Measurements from ENCODE around the gene ERICH3.
A peak's percentile ranks its signal among the peaks of the same experiment; 100 is the strongest.

The ERICH3 gene

DNA sequence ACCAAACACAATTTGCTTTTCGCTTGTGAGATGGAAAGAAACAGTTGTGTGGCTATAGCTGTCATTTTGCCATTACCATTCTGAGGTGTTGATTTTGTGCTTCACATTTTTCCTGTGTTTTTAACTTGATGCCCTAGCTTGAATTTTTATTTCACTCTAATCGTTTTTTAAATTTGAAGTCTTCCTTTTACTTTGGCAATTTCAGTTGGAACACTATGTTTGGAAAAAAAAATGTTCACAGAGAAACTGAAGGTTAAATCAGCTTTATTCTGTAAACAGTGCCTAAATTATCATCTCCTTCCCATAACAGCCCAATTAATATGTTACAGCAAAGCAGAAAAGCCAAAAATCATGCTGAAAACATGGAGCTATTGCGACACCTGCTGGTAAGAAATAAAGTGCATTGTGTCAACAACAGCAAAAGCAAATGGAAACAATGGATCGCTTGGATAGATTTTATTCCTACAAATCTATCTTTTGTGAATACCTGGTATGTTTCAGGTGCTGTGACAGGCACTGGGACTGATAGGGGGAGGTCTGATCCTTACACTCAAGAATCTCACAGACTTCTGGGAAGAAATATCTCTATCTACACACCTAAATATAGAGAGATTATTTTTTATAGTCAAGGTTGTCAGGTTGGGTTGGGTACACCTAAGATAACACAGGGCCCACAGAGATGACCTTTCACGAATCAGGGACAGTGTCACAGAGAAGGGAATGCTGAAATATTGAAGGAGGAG, 16.2 kb upstream of the ERICH3 start:
- no peaks in the 10 kb centered on the region for H3K36me3 ChIP-seq (ENCODE audit: low read depth)
- DNase-seq (ENCODE audit: low spot score) (no peak), ATAC-seq (ENCODE audit: low read depth) (0 out of 3 replicates have a peak, but pooled peaks have one; percentile 35)
- peaks cover 13% of the 10 kb centered on the region for H3K4me1 ChIP-seq (ENCODE audit: insufficient read depth, poor library complexity, severe bottlenecking)
- H3K4me3 ChIP-seq (ENCODE audit: severe bottlenecking), result no peak overlapping the region
- no peaks in the 10 kb centered on the region for H3K9me3 ChIP-seq (ENCODE audit: severe bottlenecking)
- no peak overlapping the region for H3K27ac ChIP-seq (ENCODE audit: poor library complexity, severe bottlenecking)
- TF ChIP-seq, protein P1, sequence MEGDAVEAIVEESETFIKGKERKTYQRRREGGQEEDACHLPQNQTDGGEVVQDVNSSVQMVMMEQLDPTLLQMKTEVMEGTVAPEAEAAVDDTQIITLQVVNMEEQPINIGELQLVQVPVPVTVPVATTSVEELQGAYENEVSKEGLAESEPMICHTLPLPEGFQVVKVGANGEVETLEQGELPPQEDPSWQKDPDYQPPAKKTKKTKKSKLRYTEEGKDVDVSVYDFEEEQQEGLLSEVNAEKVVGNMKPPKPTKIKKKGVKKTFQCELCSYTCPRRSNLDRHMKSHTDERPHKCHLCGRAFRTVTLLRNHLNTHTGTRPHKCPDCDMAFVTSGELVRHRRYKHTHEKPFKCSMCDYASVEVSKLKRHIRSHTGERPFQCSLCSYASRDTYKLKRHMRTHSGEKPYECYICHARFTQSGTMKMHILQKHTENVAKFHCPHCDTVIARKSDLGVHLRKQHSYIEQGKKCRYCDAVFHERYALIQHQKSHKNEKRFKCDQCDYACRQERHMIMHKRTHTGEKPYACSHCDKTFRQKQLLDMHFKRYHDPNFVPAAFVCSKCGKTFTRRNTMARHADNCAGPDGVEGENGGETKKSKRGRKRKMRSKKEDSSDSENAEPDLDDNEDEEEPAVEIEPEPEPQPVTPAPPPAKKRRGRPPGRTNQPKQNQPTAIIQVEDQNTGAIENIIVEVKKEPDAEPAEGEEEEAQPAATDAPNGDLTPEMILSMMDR (IDR thresholded peaks at IDR 0.05; ENCODE audit: poor library complexity, severe bottlenecking), result peak; percentile 89
- H3K27me3 ChIP-seq (ENCODE audit: insufficient read depth, poor library complexity, severe bottlenecking), result no peaks in the 10 kb centered on the region

DNA sequence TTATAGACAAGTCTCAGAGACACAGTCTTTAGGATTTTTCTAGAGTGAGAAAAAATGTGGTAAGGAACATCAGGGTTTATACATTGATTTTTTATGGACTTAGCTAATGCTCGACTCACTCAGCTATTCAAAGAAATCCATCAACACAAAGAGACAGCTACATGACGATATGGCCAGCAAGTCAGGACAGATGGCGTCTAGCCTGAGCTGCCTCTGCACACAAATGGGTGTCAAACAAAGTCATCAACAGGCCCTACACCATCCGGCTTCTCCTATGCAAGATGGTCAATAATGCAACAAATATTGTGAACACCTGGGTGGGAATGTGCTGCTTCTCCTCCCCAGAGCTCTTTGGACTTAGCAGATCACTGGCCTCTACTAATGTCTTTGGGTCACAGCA, 13.3 kb upstream of the ERICH3 start:
- ATAC-seq (ENCODE audit: low read depth) (no peak), DNase-seq (ENCODE audit: low spot score) (no peak)
- Histone ChIP-seq H3K36me3 (ENCODE audit: low read depth) (no peaks in the 10 kb centered on the region), H3K27me3 (ENCODE audit: insufficient read depth, poor library complexity, severe bottlenecking) (no peaks in the 10 kb centered on the region), H3K4me3 (ENCODE audit: severe bottlenecking) (no peak overlapping the region), H3K4me1 (ENCODE audit: insufficient read depth, poor library complexity, severe bottlenecking) (peaks cover 3% of the 10 kb centered on the region), H3K9me3 (ENCODE audit: severe bottlenecking) (no peaks in the 10 kb centered on the region), H3K27ac (ENCODE audit: poor library complexity, severe bottlenecking) (no peak overlapping the region)
- TF ChIP-seq, protein P1 (IDR thresholded peaks at IDR 0.05; ENCODE audit: poor library complexity, severe bottlenecking), result no peak

DNA sequence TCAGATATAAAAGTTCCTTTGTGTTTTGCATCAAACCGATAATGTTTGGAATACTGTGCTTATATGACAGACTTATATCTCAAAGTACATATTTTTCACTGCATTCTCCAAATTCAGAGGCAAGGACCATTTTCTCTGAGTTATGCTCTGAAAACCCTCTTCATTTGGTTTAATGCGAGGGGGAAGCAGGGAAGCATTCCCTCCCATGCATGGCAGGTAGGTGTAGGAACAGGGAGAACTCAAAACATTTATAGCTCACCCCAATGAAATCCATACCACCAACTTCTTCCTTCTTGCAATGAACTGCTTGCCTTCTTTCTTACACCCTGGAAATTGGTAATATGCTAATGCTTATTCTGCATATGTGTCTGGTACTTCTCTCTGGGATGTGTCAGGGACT, 10.7 kb upstream of the ERICH3 start:
- Histone ChIP-seq H3K36me3 (ENCODE audit: low read depth) (no peaks in the 10 kb centered on the region), H3K27ac (ENCODE audit: poor library complexity, severe bottlenecking) (no peak overlapping the region), H3K4me3 (ENCODE audit: severe bottlenecking) (no peak overlapping the region), H3K27me3 (ENCODE audit: insufficient read depth, poor library complexity, severe bottlenecking) (peaks cover 6% of the 10 kb centered on the region), H3K9me3 (ENCODE audit: severe bottlenecking) (no peaks in the 10 kb centered on the region), H3K4me1 (ENCODE audit: insufficient read depth, poor library complexity, severe bottlenecking) (no peaks in the 10 kb centered on the region)
- ATAC-seq (ENCODE audit: low read depth), result no peak
- no peak for DNase-seq (ENCODE audit: low spot score)
- TF ChIP-seq, protein P1 (IDR thresholded peaks at IDR 0.05; ENCODE audit: poor library complexity, severe bottlenecking), result no peak

DNA sequence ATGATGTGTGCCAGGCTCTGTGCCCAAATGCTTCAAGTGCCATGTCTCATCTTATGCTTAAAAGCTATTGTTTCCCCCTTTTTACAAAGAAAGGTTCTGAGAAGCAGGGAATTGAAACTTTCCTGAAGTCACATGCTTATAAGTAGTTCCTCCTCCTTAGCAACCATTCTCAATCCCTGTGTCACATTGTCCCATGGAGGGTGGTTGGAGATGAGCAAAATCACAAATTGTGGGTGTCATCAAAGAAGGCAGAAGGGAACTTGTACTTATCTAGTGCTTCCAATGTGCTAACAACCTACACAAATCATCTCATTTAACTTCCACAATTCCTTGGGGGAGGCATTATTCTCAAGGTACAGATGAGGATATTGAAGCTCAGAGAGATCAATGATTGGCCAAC, 10.1 kb upstream of the ERICH3 start:
- DNase-seq (ENCODE audit: low spot score) (no peak), ATAC-seq (ENCODE audit: low read depth) (no peak)
- H3K9me3 ChIP-seq (ENCODE audit: severe bottlenecking), result no peaks in the 10 kb centered on the region
- H3K27ac ChIP-seq (ENCODE audit: poor library complexity, severe bottlenecking), result no peak overlapping the region
- TF ChIP-seq, protein P1 (IDR thresholded peaks at IDR 0.05; ENCODE audit: poor library complexity, severe bottlenecking), result no peak
- H3K27me3 ChIP-seq (ENCODE audit: insufficient read depth, poor library complexity, severe bottlenecking), result peaks cover 6% of the 10 kb centered on the region
- H3K36me3 ChIP-seq (ENCODE audit: low read depth), result no peaks in the 10 kb centered on the region
- H3K4me3 ChIP-seq (ENCODE audit: severe bottlenecking), result no peak overlapping the region
- no peaks in the 10 kb centered on the region for H3K4me1 ChIP-seq (ENCODE audit: insufficient read depth, poor library complexity, severe bottlenecking)

DNA sequence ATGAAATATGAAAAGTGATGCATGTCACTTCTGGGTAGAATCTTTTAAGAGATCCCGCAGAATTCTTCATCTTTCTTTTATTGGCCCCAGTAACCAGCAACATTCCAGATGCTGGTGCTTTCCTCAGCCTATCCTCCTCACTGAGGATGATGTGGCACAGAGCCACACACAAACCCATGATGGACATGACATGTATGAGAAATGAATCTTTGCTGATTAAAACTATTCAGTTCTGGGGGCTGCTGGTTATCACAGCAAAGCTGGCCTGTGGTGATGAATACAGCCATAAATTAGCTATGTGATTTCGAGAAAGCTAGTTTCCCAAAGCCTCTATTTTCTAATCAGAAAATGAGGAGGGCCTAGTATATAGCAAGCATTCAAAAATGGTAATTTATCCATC, 8.3 kb upstream of the ERICH3 start:
- H3K4me3 ChIP-seq (ENCODE audit: severe bottlenecking), result no peak overlapping the region
- no peak for ATAC-seq (ENCODE audit: low read depth)
- H3K4me1 ChIP-seq (ENCODE audit: insufficient read depth, poor library complexity, severe bottlenecking), result no peaks in the 10 kb centered on the region
- DNase-seq (ENCODE audit: low spot score), result no peak
- no peaks in the 10 kb centered on the region for H3K36me3 ChIP-seq (ENCODE audit: low read depth)
- H3K9me3 ChIP-seq (ENCODE audit: severe bottlenecking), result no peaks in the 10 kb centered on the region
- H3K27ac ChIP-seq (ENCODE audit: poor library complexity, severe bottlenecking), result no peak overlapping the region
- H3K27me3 ChIP-seq (ENCODE audit: insufficient read depth, poor library complexity, severe bottlenecking), result peaks cover 6% of the 10 kb centered on the region
- TF ChIP-seq, protein P1 (IDR thresholded peaks at IDR 0.05; ENCODE audit: poor library complexity, severe bottlenecking), result no peak

Data from RWPE2 (cell line).